Measurements from ENCODE around the gene FDX1.

- no peak for TF ChIP-seq POLR2A (IDR thresholded peaks at IDR 0.05; ENCODE audit: control extremely low read depth in 1 of 2, low read depth in 2 of 2, low read length in 2 of 2)
- no peak for TF ChIP-seq JUN (IDR thresholded peaks at IDR 0.05; ENCODE audit: low read depth, low read length)
- TF ChIP-seq CTCF (IDR thresholded peaks at IDR 0.05; ENCODE audit: control extremely low read depth in 1 of 3, insufficient read depth in 1 of 3, low read depth in 1 of 3, low read length in 3 of 3) = no peak
- TF ChIP-seq HDAC2 (IDR thresholded peaks at IDR 0.05; ENCODE audit: borderline replicate concordance in 1 of 2, low read depth in 2 of 2, low read length in 2 of 2) = no peak
- no peak for TF ChIP-seq POLR2AphosphoS5 (IDR thresholded peaks at IDR 0.05; ENCODE audit: low read depth, low read length)
- no peak for TF ChIP-seq EZH2 (IDR thresholded peaks at IDR 0.05; ENCODE audit: low read depth, low read length, severe bottlenecking)
- TF ChIP-seq BRCA1 (IDR thresholded peaks at IDR 0.05; ENCODE audit: low read depth, low read length) = no peak
- TF ChIP-seq SIN3A (conservative IDR thresholded peaks at IDR 0.05 in 1 of 2, IDR thresholded peaks at IDR 0.05 in 1 of 2; ENCODE audit: low read depth in 1 of 2, low read length in 2 of 2) = no peak
These were observed 38.4 kb downstream of the FDX1 start for GRCh38 chr11:110468121-110468520.
